ENCODE measurements around the gene RETREG2. TPM values are rescaled to one million over a fixed set of nuclear protein-coding genes. Genes with fewer than 3 reads are reported as not detected.

RETREG2 gene
- total and polyA plus RNA-seq, 2 of the 8 experiments (the other 6 are each of a cell fraction or from before 2014, with no cell fraction given): 51.3 to 67.4 TPM

DNA sequence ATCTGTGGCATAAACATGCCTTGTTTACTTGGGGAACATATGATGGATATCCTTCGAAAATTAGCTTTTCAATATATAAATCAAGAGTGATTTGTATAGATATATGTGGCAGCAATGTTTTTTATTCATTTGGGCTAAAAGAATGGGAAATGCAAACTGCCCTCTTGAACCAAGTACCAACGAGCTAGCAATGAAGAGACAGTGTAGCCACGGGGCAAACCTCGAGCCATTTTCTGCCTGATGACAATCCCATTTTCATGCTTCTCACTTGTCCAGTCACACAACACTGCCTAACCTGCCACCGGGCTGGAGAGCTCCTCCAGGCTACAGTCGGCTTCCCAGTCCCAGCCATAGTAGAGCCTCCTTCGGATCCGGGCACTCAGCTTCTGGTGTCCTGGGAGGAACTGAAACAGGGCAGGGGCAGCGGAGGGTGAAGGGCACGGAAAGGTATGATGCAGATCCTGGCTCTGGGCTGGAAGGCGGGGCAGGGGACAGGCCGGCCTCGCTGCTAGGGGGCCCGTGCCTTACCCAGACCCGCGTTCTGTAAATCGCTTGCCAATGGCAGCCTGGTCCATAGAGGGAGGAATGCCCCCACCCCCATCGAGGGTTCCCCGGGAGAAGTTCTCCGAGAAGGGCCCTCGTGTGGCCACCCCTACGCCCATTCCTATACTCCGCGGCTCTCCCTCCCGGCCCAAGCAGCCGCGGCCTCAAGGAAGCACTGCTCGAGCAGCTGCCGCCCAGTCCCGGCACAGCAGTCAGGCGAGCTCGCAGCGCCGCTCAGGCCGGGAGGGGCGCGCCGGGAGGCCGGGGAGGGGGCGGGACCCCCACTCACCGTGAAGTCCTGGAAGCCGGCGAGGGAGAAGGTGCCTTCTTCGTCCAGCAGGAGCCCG is 1.9 kb upstream of the RETREG2 start (continued):
- TF ChIP-seq, protein P1, sequence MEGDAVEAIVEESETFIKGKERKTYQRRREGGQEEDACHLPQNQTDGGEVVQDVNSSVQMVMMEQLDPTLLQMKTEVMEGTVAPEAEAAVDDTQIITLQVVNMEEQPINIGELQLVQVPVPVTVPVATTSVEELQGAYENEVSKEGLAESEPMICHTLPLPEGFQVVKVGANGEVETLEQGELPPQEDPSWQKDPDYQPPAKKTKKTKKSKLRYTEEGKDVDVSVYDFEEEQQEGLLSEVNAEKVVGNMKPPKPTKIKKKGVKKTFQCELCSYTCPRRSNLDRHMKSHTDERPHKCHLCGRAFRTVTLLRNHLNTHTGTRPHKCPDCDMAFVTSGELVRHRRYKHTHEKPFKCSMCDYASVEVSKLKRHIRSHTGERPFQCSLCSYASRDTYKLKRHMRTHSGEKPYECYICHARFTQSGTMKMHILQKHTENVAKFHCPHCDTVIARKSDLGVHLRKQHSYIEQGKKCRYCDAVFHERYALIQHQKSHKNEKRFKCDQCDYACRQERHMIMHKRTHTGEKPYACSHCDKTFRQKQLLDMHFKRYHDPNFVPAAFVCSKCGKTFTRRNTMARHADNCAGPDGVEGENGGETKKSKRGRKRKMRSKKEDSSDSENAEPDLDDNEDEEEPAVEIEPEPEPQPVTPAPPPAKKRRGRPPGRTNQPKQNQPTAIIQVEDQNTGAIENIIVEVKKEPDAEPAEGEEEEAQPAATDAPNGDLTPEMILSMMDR (IDR thresholded peaks at IDR 0.05; ENCODE audit: control extremely low read depth in 1 of 3, insufficient read depth in 1 of 3, low read depth in 1 of 3, low read length in 3 of 3): no peak
- TF ChIP-seq CHD1 (IDR thresholded peaks at IDR 0.05; ENCODE audit: low read depth, low read length) (no peak), KDM5A (IDR thresholded peaks at IDR 0.05; ENCODE audit: low read length) (no peak), CREB1 (IDR thresholded peaks at IDR 0.05) (no peak), KDM1A (IDR thresholded peaks at IDR 0.05; ENCODE audit: borderline replicate concordance, low read length) (no peak), SP1 (IDR thresholded peaks at IDR 0.05; ENCODE audit: low read depth, low read length) (no peak), CTBP2 (IDR thresholded peaks at IDR 0.05; ENCODE audit: borderline replicate concordance, insufficient read depth, insufficient read length, low read length) (no peak), EP300 (IDR thresholded peaks at IDR 0.05; ENCODE audit: borderline replicate concordance in 1 of 2, low read depth in 2 of 2, low read length in 2 of 2) (no peak), YY1 (IDR thresholded peaks at IDR 0.05; ENCODE audit: low read depth, low read length) (0 out of 2 replicates have a peak, but pooled peaks have one; percentile 5), JUN (IDR thresholded peaks at IDR 0.05; ENCODE audit: low read depth, low read length) (no peak), TBP (IDR thresholded peaks at IDR 0.05; ENCODE audit: low read depth, low read length) (no peak), RFX5 (IDR thresholded peaks at IDR 0.05; ENCODE audit: borderline replicate concordance, low read depth, low read length) (no peak), CEBPB (IDR thresholded peaks at IDR 0.05; ENCODE audit: low read depth, low read length) (no peak), PHF8 (conservative IDR thresholded peaks at IDR 0.05; ENCODE audit: low read depth, low read length) (no peak; the same call in 1 of the 2 replicates), TCF12 (IDR thresholded peaks at IDR 0.05; ENCODE audit: low read depth, low read length) (no peak), SIN3A (conservative IDR thresholded peaks at IDR 0.05 in 1 of 2, IDR thresholded peaks at IDR 0.05 in 1 of 2; ENCODE audit: low read depth in 1 of 2, low read length in 2 of 2) (peak in 1 of 2 experiments; percentile 29; a peak in 1 of 4 replicates), RNF2 (IDR thresholded peaks at IDR 0.05; ENCODE audit: borderline replicate concordance, low read depth, low read length, missing control alignments, poor library complexity, severe bottlenecking) (no peak), GABPA (IDR thresholded peaks at IDR 0.05; ENCODE audit: borderline replicate concordance, insufficient read depth, low read length) (no peak)
- TF ChIP-seq, protein P2, sequence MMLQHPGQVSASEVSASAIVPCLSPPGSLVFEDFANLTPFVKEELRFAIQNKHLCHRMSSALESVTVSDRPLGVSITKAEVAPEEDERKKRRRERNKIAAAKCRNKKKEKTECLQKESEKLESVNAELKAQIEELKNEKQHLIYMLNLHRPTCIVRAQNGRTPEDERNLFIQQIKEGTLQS (IDR thresholded peaks at IDR 0.05; ENCODE audit: insufficient read depth, low read depth, low read length): no peak

Data from H1 (cell line).